GM12892 (cell line): ENCODE results near the gene MIF.

Experiments
- POLR2A ChIP-seq: IDR thresholded peaks from 2 replicates; pipeline ENCODE4 v1.6.1; 2011; ENCODE audit warnings: low read depth, low read length, control low read depth
- POLR2AphosphoS5 ChIP-seq: IDR thresholded peaks from 2 replicates; pipeline ENCODE4 v1.6.1; 2011; ENCODE audit warnings: low read depth, low read length, control low read depth
- TAF1 ChIP-seq: IDR thresholded peaks from 2 replicates; pipeline ENCODE4 v1.6.1; 2011; ENCODE audit warnings: low read depth, mild to moderate bottlenecking, control low read depth, low read length, borderline replicate concordance

DNA sequence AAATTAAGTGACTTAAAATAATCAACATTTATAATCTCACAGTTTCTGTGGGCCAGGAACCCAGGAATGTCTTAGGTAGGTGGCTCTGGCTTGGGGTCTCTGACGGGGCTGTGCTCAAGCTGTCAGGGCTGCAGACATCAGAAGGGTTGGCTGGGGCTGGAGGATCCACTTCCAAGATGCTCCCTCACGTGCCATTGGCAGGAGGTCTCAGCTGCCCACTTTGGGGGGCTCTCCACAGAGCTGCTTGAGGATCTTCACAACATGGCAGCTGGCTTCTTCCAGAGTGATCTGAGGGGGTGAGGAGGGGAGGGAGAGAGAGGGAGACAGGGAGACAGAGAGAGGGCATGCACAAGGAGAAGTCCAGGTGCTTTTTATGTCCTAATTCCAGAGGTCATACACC lies 18.4 kb upstream of the MIF start:
- TF ChIP-seq POLR2A (no peak), POLR2AphosphoS5 (no peak), TAF1 (no peak)
